HG02798 (cell line): Measurements from ENCODE around the gene SPAG6.

ENCODE experiments used
- ATAC-seq: cut with Tn5 transposase; IDR thresholded peaks from one replicate; pipeline ENCODE4 v1.9.1; 2021; ENCODE audit warnings: mild to moderate bottlenecking; ENCODE audit not compliant: unreplicated experiment, poor library complexity

Gene SPAG6

DNA sequence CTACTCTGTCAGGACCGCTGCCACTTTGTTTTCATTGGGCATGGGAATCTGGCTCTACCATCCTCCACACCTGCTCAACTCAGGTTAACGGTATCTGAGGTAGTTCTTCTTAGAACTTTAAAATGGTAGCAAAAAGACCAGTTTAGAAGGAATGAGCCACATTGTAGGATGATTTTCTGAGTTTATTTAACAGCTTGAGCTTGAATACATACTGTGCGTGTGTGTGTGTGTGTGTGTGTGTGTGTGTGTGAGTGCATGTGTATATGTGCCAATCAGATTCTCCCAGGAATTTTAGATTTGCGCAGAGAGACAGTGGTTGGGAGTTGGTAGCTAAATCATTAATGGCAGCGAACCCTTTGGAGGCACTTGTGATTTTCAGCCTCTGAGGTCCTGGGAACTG, 81.4 kb downstream of the SPAG6 start:
- ATAC-seq = no peak

DNA sequence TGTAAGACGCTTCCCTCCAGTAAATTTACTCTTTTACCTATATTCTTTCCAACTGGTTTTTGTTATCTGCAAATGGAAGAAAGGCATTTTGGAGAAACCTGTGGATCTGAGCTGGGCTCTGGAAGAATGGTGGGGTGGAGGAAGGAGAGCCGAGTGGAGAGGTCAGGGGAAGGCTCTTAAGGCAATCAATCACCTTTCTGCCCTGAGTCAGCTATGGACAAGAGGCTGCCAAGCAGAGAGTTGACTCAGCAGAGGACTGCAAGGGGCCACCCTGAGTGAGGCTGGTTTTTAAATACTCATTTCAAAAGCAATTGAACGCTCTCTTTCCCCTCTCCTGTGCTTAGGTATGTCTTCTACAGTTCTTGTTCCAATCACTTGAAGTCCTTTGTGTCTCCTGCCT, 81.8 kb downstream of the SPAG6 start:
- no peak for ATAC-seq

GRCh38 chr10:22427890-22428571, 82.7 kb downstream of the SPAG6 start:
- no peak for ATAC-seq

DNA sequence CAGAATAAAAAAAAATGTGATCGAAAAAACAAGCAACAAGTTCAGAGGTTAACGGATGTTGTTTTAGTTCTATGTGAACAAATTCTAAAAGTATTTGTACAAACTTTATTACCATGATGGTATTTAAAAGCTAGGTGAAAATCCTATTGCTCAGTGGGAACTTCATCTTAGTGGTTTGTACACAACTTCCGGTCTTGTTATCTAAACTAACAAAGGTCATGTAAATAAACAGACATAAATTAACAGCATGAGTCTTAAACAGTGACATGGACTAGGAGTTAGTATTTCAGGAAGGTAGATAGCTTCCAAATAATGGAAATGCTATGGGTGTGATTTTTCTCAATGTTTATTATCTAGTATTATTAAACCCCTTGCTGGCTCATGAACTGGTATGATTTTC, 83.8 kb downstream of the SPAG6 start:
- no peak for ATAC-seq

DNA sequence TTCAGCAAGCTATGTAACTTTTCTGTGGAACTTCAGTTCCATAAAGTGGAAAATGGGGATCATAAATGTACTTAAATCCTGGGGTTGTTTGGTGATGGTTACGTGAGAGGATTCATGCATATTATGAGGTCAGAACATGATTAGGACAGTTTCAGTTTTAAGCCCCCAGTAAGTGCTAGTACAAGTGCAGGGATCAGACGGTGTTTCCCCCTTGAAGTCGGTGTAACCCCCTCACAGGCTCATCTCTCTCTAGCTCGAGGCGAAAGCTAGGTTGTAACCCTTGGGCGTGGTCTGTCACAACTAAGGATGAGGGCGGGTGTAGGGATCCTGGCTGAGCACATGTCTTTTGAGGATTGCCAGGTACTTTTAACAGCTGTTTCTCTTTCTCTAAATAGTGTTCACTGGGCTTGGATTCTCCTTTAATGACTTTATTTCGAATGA, 84.7 kb downstream of the SPAG6 start:
- no peak for ATAC-seq

- ATAC-seq = no peak
Measured at GRCh38 chr10:22433875-22434274, 88.6 kb downstream of the SPAG6 start.

- no peak for ATAC-seq
Measured at GRCh38 chr10:22434521-22434920, 89.2 kb downstream of the SPAG6 start.

DNA sequence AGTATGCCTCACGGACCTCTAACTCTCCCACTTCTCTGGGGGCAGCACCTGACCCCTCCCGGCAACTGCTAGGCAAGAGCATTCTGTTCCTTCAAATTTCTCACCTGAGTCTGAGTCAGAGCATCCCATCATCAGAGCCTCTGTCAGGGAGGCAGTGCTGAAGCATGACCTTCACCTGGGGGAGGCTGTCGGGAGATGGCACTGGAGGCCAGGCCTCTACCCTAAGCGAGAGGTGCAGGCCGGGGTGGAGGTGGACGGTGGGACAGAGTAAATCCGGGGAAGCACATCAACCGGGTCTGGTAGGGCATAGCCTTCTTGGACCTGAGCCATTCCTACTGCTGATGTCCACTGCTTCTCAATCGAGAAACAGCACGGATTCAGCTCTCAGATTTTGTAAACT, 90.4 kb downstream of the SPAG6 start:
- ATAC-seq = no peak

DNA sequence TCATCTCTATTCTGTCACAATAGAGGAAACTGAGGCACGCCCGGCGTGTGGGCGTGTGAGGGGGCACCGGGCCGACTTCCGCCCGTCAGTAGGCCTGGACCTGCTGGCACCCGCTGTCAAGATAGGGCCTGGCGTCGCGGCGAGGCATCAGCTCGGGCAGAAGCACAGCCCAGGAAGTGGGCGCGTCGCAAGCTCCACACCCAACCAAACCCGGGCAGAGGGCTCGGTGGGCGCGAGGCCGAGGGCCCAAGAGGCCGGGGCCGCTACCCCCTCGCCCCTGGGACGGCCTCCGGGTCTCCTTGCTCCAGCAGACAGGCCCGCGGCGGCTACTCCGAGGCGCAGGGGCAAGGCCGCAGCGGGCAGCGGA, 91.2 kb downstream of the SPAG6 start:
- ATAC-seq = peak; percentile 49

GRCh38 chr10:22436893-22437619, 91.8 kb downstream of the SPAG6 start:
- ATAC-seq = peak; percentile 82

DNA sequence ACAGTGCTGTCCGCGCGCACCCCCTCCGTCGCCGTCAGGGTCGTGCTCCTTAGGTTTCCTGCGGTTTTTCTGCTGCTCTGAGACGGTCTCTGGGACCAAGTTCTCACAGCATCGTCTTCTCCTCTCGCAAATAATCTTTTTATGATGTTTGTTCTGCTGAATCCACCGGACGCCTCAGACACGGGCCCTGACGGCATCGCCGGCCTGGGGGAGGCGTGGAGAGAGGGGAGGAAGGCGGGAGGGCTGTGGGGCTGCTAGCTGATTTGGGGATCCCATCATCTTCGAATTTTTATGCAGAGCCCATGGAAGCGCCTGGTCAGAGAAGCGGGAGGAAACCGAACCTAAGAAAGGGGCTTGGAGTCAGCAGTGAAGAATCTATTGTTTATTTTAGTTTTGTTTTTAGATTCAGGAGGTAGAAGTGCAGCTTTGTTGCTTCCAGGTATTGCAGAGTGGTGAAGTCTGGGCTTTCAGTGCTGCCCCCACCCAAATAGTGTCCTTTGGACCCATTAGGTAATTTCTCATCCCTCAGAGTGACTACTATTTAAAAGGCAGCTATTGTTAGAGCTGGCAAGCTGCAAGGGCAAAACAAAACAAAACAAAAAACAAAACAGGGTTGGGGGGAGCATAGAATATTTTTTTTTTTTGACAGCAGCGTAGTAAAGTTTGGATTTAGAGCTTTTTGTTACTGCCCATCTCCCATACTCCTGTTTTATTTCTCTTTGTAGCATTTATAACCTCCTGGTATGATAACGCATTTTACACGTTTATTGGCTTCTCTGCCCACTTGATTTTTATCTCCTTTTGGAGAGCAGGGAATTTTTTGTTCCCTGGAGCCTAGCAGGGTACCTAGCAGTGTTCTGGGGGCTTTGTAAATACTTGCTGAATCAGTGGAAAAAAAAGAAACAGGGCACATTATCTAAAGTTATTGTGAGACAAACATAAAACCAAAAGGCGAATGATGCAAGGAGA, 92.6 kb downstream of the SPAG6 start:
- peak; percentile 24 for ATAC-seq

GRCh38 chr10:22438711-22439110, 93.4 kb downstream of the SPAG6 start:
- ATAC-seq = no peak

- no peak for ATAC-seq
Measured at GRCh38 chr10:22442063-22442462, 96.8 kb downstream of the SPAG6 start.

GRCh38 chr10:22442468-22442867, 97.2 kb downstream of the SPAG6 start:
- no peak for ATAC-seq

DNA sequence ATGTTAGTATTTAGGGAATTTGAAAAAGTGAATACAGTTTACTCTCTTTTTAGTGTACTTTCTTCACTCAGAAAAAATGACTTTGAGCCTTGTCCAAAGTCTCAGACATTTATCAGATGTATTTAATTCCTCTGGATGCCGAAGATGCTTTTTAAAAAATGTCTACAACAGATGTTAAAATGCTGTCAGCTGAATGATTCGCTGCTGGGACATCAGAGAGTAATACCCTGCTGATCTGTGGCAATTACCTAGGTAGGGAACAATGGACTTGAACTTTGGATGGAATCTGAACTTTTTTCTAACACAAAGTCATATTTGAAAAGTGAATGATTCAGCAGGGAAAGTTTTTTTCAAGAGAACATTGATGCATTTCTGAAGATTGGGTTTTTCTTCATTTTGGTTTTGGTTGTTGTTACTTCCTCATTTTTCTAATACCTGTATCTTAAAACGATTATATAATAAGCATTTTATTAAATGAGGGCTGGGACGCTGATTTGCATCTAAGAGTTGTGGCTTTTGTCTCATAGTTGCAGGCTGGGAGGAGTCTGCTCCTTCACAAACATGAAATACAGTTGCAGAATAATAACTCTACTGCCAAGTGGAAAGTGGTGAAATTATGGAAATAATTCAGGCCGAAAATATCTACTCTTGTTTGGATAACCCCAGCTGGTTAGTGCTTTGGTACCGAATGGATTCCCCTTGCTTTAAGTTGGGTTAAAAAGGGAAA, 98.0 kb downstream of the SPAG6 start:
- no peak for ATAC-seq

GRCh38 chr10:22444219-22444788, 99.0 kb downstream of the SPAG6 start:
- no peak for ATAC-seq

- no peak for ATAC-seq
Measured at GRCh38 chr10:22445495-22445894, 100.2 kb downstream of the SPAG6 start.

- ATAC-seq = no peak
Measured at GRCh38 chr10:22447068-22447467, 101.8 kb downstream of the SPAG6 start.

DNA sequence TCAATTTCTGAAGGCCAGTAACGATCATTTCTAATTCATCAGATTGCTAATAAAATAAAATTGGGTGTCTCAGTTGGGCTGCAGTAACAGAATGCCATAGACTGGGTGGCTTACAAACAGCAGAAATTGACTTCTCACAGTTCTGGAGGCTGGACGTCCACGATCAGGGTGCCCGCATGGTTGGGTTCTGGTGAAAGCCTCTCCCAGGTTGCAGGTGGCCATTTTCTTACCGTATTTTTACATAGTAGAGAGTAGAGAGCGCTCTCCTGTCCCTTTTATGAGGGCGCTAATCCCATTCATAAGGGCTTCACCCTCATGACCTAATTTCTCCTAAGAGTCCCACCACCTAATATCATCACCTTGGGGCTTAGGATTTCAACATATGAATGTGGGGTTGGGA, 106.0 kb downstream of the SPAG6 start:
- ATAC-seq = no peak

- ATAC-seq = no peak
Measured at GRCh38 chr10:22453320-22453719, 108.0 kb downstream of the SPAG6 start.
